WTC11 (cell line): ENCODE results near the gene KSR2. TPM values are rescaled to one million over a fixed set of nuclear protein-coding genes. Genes with fewer than 3 reads are reported as not detected.

Experiments used
- ATAC-seq: fragments of 200-7000 bp; cut with Tn5 transposase; 2 replicates; pipeline ENCODE4 v1.10.0; 2021; ENCODE audit warnings: mild to moderate bottlenecking, moderate library complexity
- CTCF ChIA-PET: fragments of 300-600 bp; sonication (Branson Sonifier 250); formaldehyde crosslinking; loops from one replicate; lab custom pipeline; 2021; ENCODE audit warnings: antibody characterized with exemption; lab: Charles Lee
- POLR2A ChIA-PET: fragments of 350-600 bp; sonication (Branson Sonifier 250); formaldehyde crosslinking; loops from one replicate; lab custom pipeline; 2021; ENCODE audit warnings: antibody characterized with exemption; lab: Charles Lee
- DNase-seq: peaks from one replicate; pipeline ENCODE4 v3.0.0; 2021; ENCODE audit warnings: low spot score
- H3K27ac Mint-ChIP-seq: 2 replicates; pipeline ENCODE4 v1.8.0; 2021; ENCODE audit warnings: mixed read lengths
- H3K27me3 Mint-ChIP-seq: 2 replicates; pipeline ENCODE4 v1.8.0; 2021; ENCODE audit warnings: low read depth, mild to moderate bottlenecking, moderate library complexity, mixed read lengths
- H3K36me3 Mint-ChIP-seq: 2 replicates; pipeline ENCODE4 v1.8.0; 2021; ENCODE audit warnings: mixed read lengths
- H3K4me1 Mint-ChIP-seq: 2 replicates; pipeline ENCODE4 v1.8.0; 2022; ENCODE audit warnings: mixed read lengths
- H3K4me3 Mint-ChIP-seq: 2 replicates; pipeline ENCODE4 v1.8.0; 2021; ENCODE audit warnings: mild to moderate bottlenecking, moderate library complexity, mixed read lengths
- H3K9me3 Mint-ChIP-seq: 2 replicates; pipeline ENCODE4 v1.8.0; 2021; ENCODE audit warnings: mixed read lengths
- ARID4B ChIP-seq: sonication (generic); formaldehyde crosslinking; IDR thresholded peaks from 2 replicates; pipeline ENCODE4 v1.8.0; 2023; ENCODE audit warnings: missing genetic modification reagents, mild to moderate bottlenecking, borderline replicate concordance
- ATF1 ChIP-seq: sonication (generic); formaldehyde crosslinking; IDR thresholded peaks from 2 replicates; pipeline ENCODE4 v1.8.1; 2023; ENCODE audit warnings: mild to moderate bottlenecking, moderate library complexity, missing genetic modification reagents
- CTCF ChIP-seq: fragments of 200-600 bp; IDR thresholded peaks from 2 replicates; pipeline ENCODE4 v1.8.0; 2022; ENCODE audit warnings: antibody characterized with exemption
- ELF4 ChIP-seq: sonication (generic); formaldehyde crosslinking; IDR thresholded peaks from 2 replicates; pipeline ENCODE4 v1.8.1; 2022; ENCODE audit warnings: low read depth, mild to moderate bottlenecking, moderate library complexity, missing genetic modification reagents
- EMX1 ChIP-seq: fragments of 250-450 bp; sonication (Bioruptor Pico); IDR thresholded peaks from 2 replicates; pipeline ENCODE4 v1.8.0; 2021; ENCODE audit warnings: mild to moderate bottlenecking
- PREB ChIP-seq: sonication (generic); formaldehyde crosslinking; IDR thresholded peaks from 2 replicates; pipeline ENCODE4 v1.8.1; 2022; ENCODE audit warnings: mild to moderate bottlenecking, missing genetic modification reagents, moderate library complexity, borderline replicate concordance
- ZBTB21 ChIP-seq: sonication (generic); formaldehyde crosslinking; IDR thresholded peaks from 2 replicates; pipeline ENCODE4 v1.8.1; 2023; ENCODE audit warnings: mild to moderate bottlenecking, missing genetic modification reagents, borderline replicate concordance
- ZMAT4 ChIP-seq: fragments of 250-450 bp; sonication (Bioruptor Pico); IDR thresholded peaks from 2 replicates; pipeline ENCODE4 v1.9.0; 2021; ENCODE audit warnings: mild to moderate bottlenecking
- ZNF232 ChIP-seq: sonication (generic); formaldehyde crosslinking; IDR thresholded peaks from 2 replicates; pipeline ENCODE4 v1.8.0; 2022; ENCODE audit warnings: mild to moderate bottlenecking, missing genetic modification reagents
- ZNF281 ChIP-seq: sonication (generic); formaldehyde crosslinking; IDR thresholded peaks from 2 replicates; pipeline ENCODE4 v1.8.0; 2023; ENCODE audit warnings: mild to moderate bottlenecking, missing genetic modification reagents
- ZNF512 ChIP-seq: sonication (generic); formaldehyde crosslinking; IDR thresholded peaks from 2 replicates; pipeline ENCODE4 v1.8.1; 2022; ENCODE audit warnings: missing genetic modification reagents, borderline replicate concordance
- ZNF532 ChIP-seq: fragments of 250-450 bp; sonication (Bioruptor Pico); IDR thresholded peaks from 2 replicates; pipeline ENCODE4 v1.9.0; 2021; ENCODE audit warnings: mild to moderate bottlenecking, borderline replicate concordance
- total RNA-seq: library from RNA; stranded (reverse); gene quantifications from 3 replicates; pipeline ENCODE4 v1.2.3, GENCODE V29; 2021

The KSR2 gene
- total RNA-seq, 1 experiment from 2014 or later: 2.4 TPM

- TF ChIP-seq CTCF: no peak
- no peak for TF ChIP-seq EMX1 (CRISPR knock-in tag)
- TF ChIP-seq ELF4 (CRISPR knock-in tag): no peak
- TF ChIP-seq ARID4B (CRISPR knock-in tag): no peak
- TF ChIP-seq ZNF232 (CRISPR knock-in tag): no peak
- TF ChIP-seq ATF1: no peak
- no peak for TF ChIP-seq ZNF512
- TF ChIP-seq, all 79 proteins: peak for 0
Measured at GRCh38 chr12:117467588-117467987, 501.2 kb downstream of the KSR2 start (continued).

- ATAC-seq (no peak), DNase-seq (no peak)
- H3K27me3 Mint-ChIP-seq: no peaks in the 10 kb centered on the region
- no peaks in the 10 kb centered on the region for H3K4me1 Mint-ChIP-seq
- H3K9me3 Mint-ChIP-seq: peaks cover 5% of the 10 kb centered on the region
- CTCF ChIA-PET: interaction anchor here (1.3 to 1.5 kb wide), 3 partner anchors 100 to 370 kb away, joined by 4 to 6 read pairs (median 5); no protein-coding TSS in a partner anchor
- no peak overlapping the region for H3K27ac Mint-ChIP-seq
- no peak overlapping the region for H3K4me3 Mint-ChIP-seq
- H3K36me3 Mint-ChIP-seq: peaks cover 4% of the 10 kb centered on the region; the same call in 1 of the 2 replicates
- POLR2A ChIA-PET: no interaction called here
- TF ChIP-seq PREB (CRISPR knock-in tag) (no peak), ARID4B (CRISPR knock-in tag) (no peak), ATF1 (no peak), ZBTB21 (CRISPR knock-in tag) (no peak), ZNF532 (CRISPR knock-in tag) (no peak), ZNF281 (CRISPR knock-in tag) (no peak), ZMAT4 (CRISPR knock-in tag) (no peak)
Measured at GRCh38 chr12:117466677-117467362, 502.0 kb downstream of the KSR2 start.
